IMR-90 (cell line): ENCODE measurements around the gene SIPA1L3. TPM values are rescaled to one million over a fixed set of nuclear protein-coding genes. Genes with fewer than 3 reads are reported as not detected.

ENCODE experiments used
- ATAC-seq: fragments of 200-7000 bp; cut with Tn5 transposase; 2 replicates; pipeline ENCODE4 v1.9.1; 2020; ENCODE audit warnings: low read depth, mild to moderate bottlenecking, moderate library complexity
- BruUV-seq: library from RNA; stranded (reverse); fragments of 400-500 nt; replicated peaks from 2 replicates; lab custom pipeline; 2021; lab: Mats Ljungman, UMichigan
- CTCF ChIA-PET: fragments of 300-600 bp; formaldehyde crosslinking; extraction: SDS; loops from one replicate; lab custom pipeline; 2021; ENCODE audit warnings: antibody characterized with exemption; lab: Yijun Ruan, JAX
- POLR2A ChIA-PET: fragments of 300-600 bp; sonication (Branson Sonifier 250); formaldehyde crosslinking; loops from one replicate; lab custom pipeline; 2022; ENCODE audit warnings: antibody characterized with exemption; ENCODE audit not compliant: unreplicated experiment; lab: Charles Lee
- DNase-seq: peaks from one replicate; pipeline ENCODE4 v3.0.0; 2013
- H2AFZ ChIP-seq: replicated peaks from 2 replicates; pipeline ENCODE3; 2013; ENCODE audit warnings: low read length, mild to moderate bottlenecking; ENCODE audit not compliant: poor library complexity
- H2AK5ac ChIP-seq: 2 replicates; pipeline ENCODE4 v1.6.1; 2013; ENCODE audit warnings: low read depth, low read length, inconsistent platforms
- H2AK9ac ChIP-seq: replicated peaks from 2 replicates; pipeline ENCODE3; 2013; ENCODE audit warnings: mild to moderate bottlenecking, low read depth, low read length, moderate library complexity; ENCODE audit not compliant: poor library complexity
- H2BK120ac ChIP-seq: 2 replicates; pipeline ENCODE4 v1.6.1; 2013; ENCODE audit warnings: low read depth, low read length, inconsistent platforms
- H2BK15ac ChIP-seq: 3 replicates; pipeline ENCODE4 v1.6.1; 2013; ENCODE audit warnings: low read depth, low read length, inconsistent platforms
- H2BK20ac ChIP-seq: 2 replicates; pipeline ENCODE4 v1.6.1; 2013; ENCODE audit warnings: low read depth, mild to moderate bottlenecking, inconsistent platforms, low read length, moderate library complexity
- H2BK5ac ChIP-seq: 2 replicates; pipeline ENCODE4 v1.6.1; 2013; ENCODE audit warnings: mild to moderate bottlenecking, low read depth, low read length, inconsistent platforms; ENCODE audit not compliant: poor library complexity, severe bottlenecking
- H3K14ac ChIP-seq: replicated peaks from 2 replicates; pipeline ENCODE4 v1.6.1; 2013; ENCODE audit warnings: low read depth, low read length, inconsistent platforms
- H3K18ac ChIP-seq: 2 replicates; pipeline ENCODE4 v1.6.1; 2013; ENCODE audit warnings: low read depth, low read length, control low read depth
- H3K23ac ChIP-seq: 2 replicates; pipeline ENCODE4 v1.6.1; 2013; ENCODE audit warnings: low read depth, low read length, inconsistent platforms
- H3K27ac ChIP-seq: 2 replicates; pipeline ENCODE4 v1.5.1; 2013; ENCODE audit warnings: mild to moderate bottlenecking, control low read depth, low read length; ENCODE audit not compliant: insufficient read depth
- H3K27me3 ChIP-seq: 2 replicates; pipeline ENCODE4 v1.6.1; 2013; ENCODE audit warnings: low read length; ENCODE audit not compliant: control insufficient read depth, insufficient read depth
- H3K36me3 ChIP-seq: 2 replicates; pipeline ENCODE4 v1.6.1; 2013; ENCODE audit warnings: low read length, mixed read lengths; ENCODE audit not compliant: control insufficient read depth, insufficient read depth
- H3K4ac ChIP-seq: 2 replicates; pipeline ENCODE4 v1.6.1; 2013; ENCODE audit warnings: low read depth, low read length, inconsistent platforms
- H3K4me1 ChIP-seq: 2 replicates; pipeline ENCODE4 v1.6.1; 2013; ENCODE audit warnings: low read length, mixed read lengths; ENCODE audit not compliant: control insufficient read depth, insufficient read depth
- H3K4me2 ChIP-seq: 2 replicates; pipeline ENCODE4 v1.6.1; 2013; ENCODE audit warnings: low read depth, mild to moderate bottlenecking, control low read depth, low read length, moderate library complexity
- H3K4me3 ChIP-seq: 2 replicates; pipeline ENCODE4 v1.5.1; 2013; ENCODE audit warnings: low read depth, mild to moderate bottlenecking, control low read depth, low read length, moderate library complexity; ENCODE audit not compliant: insufficient read depth
- H3K56ac ChIP-seq: 2 replicates; pipeline ENCODE4 v1.6.1; 2013; ENCODE audit warnings: low read length, inconsistent platforms; ENCODE audit not compliant: insufficient read depth; ENCODE audit errors: extremely low read depth
- H3K79me1 ChIP-seq, 2 experiments: 2 replicates each; pipeline ENCODE4 v1.6.1; 2013; ENCODE audit warnings: low read length in 2 of 2, inconsistent platforms in 1 of 2, low read depth in 1 of 2
- H3K9ac ChIP-seq: 2 replicates; pipeline ENCODE4 v1.6.1; 2013; ENCODE audit warnings: low read depth, low read length, control low read depth
- H3K9me1 ChIP-seq: 2 replicates; pipeline ENCODE4 v1.6.1; 2013; ENCODE audit warnings: low read length, inconsistent platforms; ENCODE audit not compliant: insufficient read depth
- H3K9me3 ChIP-seq: 2 replicates; pipeline ENCODE4 v1.6.1; 2013; ENCODE audit warnings: low read length; ENCODE audit not compliant: control insufficient read depth, insufficient read depth
- H4K20me1 ChIP-seq: 2 replicates; pipeline ENCODE4 v1.6.1; 2013; ENCODE audit warnings: low read length, inconsistent platforms; ENCODE audit not compliant: insufficient read depth
- H4K5ac ChIP-seq: 2 replicates; pipeline ENCODE4 v1.6.1; 2013; ENCODE audit warnings: mild to moderate bottlenecking, low read depth, low read length, control low read depth
- H4K8ac ChIP-seq, 2 experiments: 2 replicates each; pipeline ENCODE4 v1.6.1; 2013; ENCODE audit warnings: low read depth in 2 of 2, low read length in 2 of 2, control low read depth in 1 of 2, inconsistent platforms in 1 of 2
- H4K91ac ChIP-seq: 2 replicates; pipeline ENCODE4 v1.6.1; 2013; ENCODE audit warnings: low read depth, low read length, inconsistent platforms; ENCODE audit not compliant: insufficient read depth
- CHD1 ChIP-seq: IDR thresholded peaks from 2 replicates; pipeline ENCODE4 v1.6.1; 2012; ENCODE audit warnings: low read depth, low read length, improper control_type of control experiment
- CTCF ChIP-seq: conservative IDR thresholded peaks from 2 replicates; pipeline ENCODE4 v1.5.1; 2012; ENCODE audit warnings: mild to moderate bottlenecking, low read depth, low read length, improper control_type of control experiment
- ELK1 ChIP-seq: fragments of 150-350 bp; IDR thresholded peaks from 2 replicates; pipeline ENCODE4 v1.6.1; 2016; ENCODE audit warnings: low read depth, mild to moderate bottlenecking, low read length, moderate library complexity, borderline replicate concordance
- FOS ChIP-seq: fragments of 150-350 bp; IDR thresholded peaks from 2 replicates; pipeline ENCODE4 v1.6.1; 2016; ENCODE audit warnings: low read depth, low read length
- MAFK ChIP-seq: IDR thresholded peaks from 2 replicates; pipeline ENCODE4 v1.6.1; 2012; ENCODE audit warnings: low read depth, low read length, improper control_type of control experiment
- MAZ ChIP-seq: IDR thresholded peaks from 2 replicates; pipeline ENCODE4 v1.6.1; 2012; ENCODE audit warnings: low read depth, mild to moderate bottlenecking, low read length, improper control_type of control experiment, moderate library complexity, borderline replicate concordance
- MXI1 ChIP-seq: IDR thresholded peaks from 2 replicates; pipeline ENCODE4 v1.6.1; 2012; ENCODE audit warnings: low read depth, mild to moderate bottlenecking, low read length, moderate library complexity, borderline replicate concordance
- NFE2L2 ChIP-seq: fragments of 150-350 bp; IDR thresholded peaks from 2 replicates; pipeline ENCODE4 v1.6.1; 2016; ENCODE audit warnings: low read depth, mild to moderate bottlenecking, low read length
- POLR2A ChIP-seq: IDR thresholded peaks from 2 replicates; pipeline ENCODE4 v1.6.1; 2012; ENCODE audit warnings: mild to moderate bottlenecking, low read depth, low read length
- RAD21 ChIP-seq: IDR thresholded peaks from 2 replicates; pipeline ENCODE4 v1.6.1; 2012; ENCODE audit warnings: low read length, improper control_type of control experiment
- RFX5 ChIP-seq: IDR thresholded peaks from 2 replicates; pipeline ENCODE4 v1.8.0; 2012; ENCODE audit warnings: low read depth, mild to moderate bottlenecking, low read length, moderate library complexity
- SMC3 ChIP-seq: fragments of 150-350 bp; IDR thresholded peaks from 2 replicates; pipeline ENCODE4 v1.6.1; 2016; ENCODE audit warnings: low read depth, mild to moderate bottlenecking, antibody characterized with exemption, low read length, moderate library complexity
- USF2 ChIP-seq: fragments of 150-350 bp; IDR thresholded peaks from 2 replicates; pipeline ENCODE4 v1.6.1; 2017; ENCODE audit warnings: mild to moderate bottlenecking, antibody characterized with exemption, low read length, low read depth
- WGBS, 2 experiments: methylation state at CpG; one replicate each; pipeline versions ENCODE4 v1.1.5 to v1.1.7; 2013; ENCODE audit warnings: missing lambda C conversion rate in 2 of 2; ENCODE audit not compliant: insufficient read length in 1 of 2; ENCODE audit errors: extremely low coverage in 2 of 2; 5-methylcytosine and 5-hydroxymethylcytosine counted together
- dilution Hi-C: fragments of 300-500 bp; cut with HindIII; formaldehyde crosslinking; loops from one replicate; pipeline ENCODE4 v1.14.3; 2018; ENCODE audit warnings: low sequenced_read_pairs; ENCODE audit not compliant: unreplicated experiment
- in situ Hi-C: fragments of 300-500 bp; cut with MboI; formaldehyde crosslinking; loops from 3 replicates; pipeline ENCODE4 v1.14.3; 2019; ENCODE audit warnings: low sequenced_read_pairs, inconsistent platforms, mixed read lengths
- intact Hi-C: fragments of 100-400 bp; cut with micrococcal nuclease; formaldehyde crosslinking; loops from 2 replicates; pipeline ENCODE4 v1.10.0; 2022
- polyA plus RNA-seq, 3 experiments: library from polyadenylated mRNA; depleted of rRNA; stranded (reverse); fragments of >200 nt; gene quantifications; 2 replicates each; pipeline ENCODE4 v1.2.3, GENCODE V29; 2012; ENCODE audit warnings: low replicate concordance in 1 of 3
- total RNA-seq: library from RNA; depleted of rRNA; stranded (reverse); fragments of >200 nt; gene quantifications from 2 replicates; pipeline ENCODE4 v1.2.3, GENCODE V29; 2012

SIPA1L3 gene
- total and polyA plus RNA-seq, 2 of the 4 experiments (the other 2 are of a cell fraction): 4.1 to 9.4 TPM

- H4K91ac ChIP-seq: no peak overlapping the region
- H2AFZ ChIP-seq: no peak overlapping the region
- H3K4me1 ChIP-seq: 0 out of 2 replicates have a peak, but pooled peaks cover 1% of the 10 kb centered on the region
- H4K20me1 ChIP-seq: peaks cover 5% of the 10 kb centered on the region
- no peak overlapping the region; the same call in 1 of the 2 replicates for H3K14ac ChIP-seq
- ChIA-PET POLR2A (no interaction called here), CTCF (interaction anchor here (0.7 kb wide), 1 partner anchor 10 kb away, joined by 3 read pairs; no protein-coding TSS in a partner anchor)
- H3K56ac ChIP-seq: no peak overlapping the region
- no peak for TF ChIP-seq CTCF
- no peak for TF ChIP-seq MAFK
- TF ChIP-seq USF2: no peak
- TF ChIP-seq MAZ: no peak
- no peak for TF ChIP-seq POLR2A
- TF ChIP-seq MXI1: no peak
- no peak for TF ChIP-seq CHD1
- TF ChIP-seq SMC3: no peak
- TF ChIP-seq ELK1: no peak
- no peak for TF ChIP-seq NFE2L2
- no peak for TF ChIP-seq RAD21
- no peak for TF ChIP-seq RFX5
- TF ChIP-seq FOS: no peak
- no peak for DNase-seq
- dilution Hi-C loops (no loop called here), intact Hi-C loops (no loop called here), in situ Hi-C loops (no loop called here)
- H3K9ac ChIP-seq: no peak overlapping the region
- no peaks in the 10 kb centered on the region for H3K9me3 ChIP-seq
- H2AK5ac ChIP-seq: no peak overlapping the region
- H3K36me3 ChIP-seq: peaks cover 3% of the 10 kb centered on the region; the same call in 1 of the 2 replicates
- no peaks in the 10 kb centered on the region for H3K27me3 ChIP-seq
- H2BK120ac ChIP-seq: no peak overlapping the region
- H3K9me1 ChIP-seq: peaks cover 5% of the 10 kb centered on the region
- no peak overlapping the region for H3K4ac ChIP-seq
- no peak overlapping the region for H2BK15ac ChIP-seq
- H2AK9ac ChIP-seq: no peak overlapping the region
- H2BK5ac ChIP-seq: no peak overlapping the region
- H3K79me1 ChIP-seq: peaks cover 51 to 83% of the 10 kb centered on the region in 2 experiments
- H4K8ac ChIP-seq: peak overlapping the region in 1 of 2 experiments; percentile 42; a peak in 1 of 4 replicates
- ATAC-seq: no peak
- no TSS peak for BruUV-seq
- H3K23ac ChIP-seq: no peak overlapping the region
- H4K5ac ChIP-seq: no peak overlapping the region; the same call in 1 of the 2 replicates
- no peak overlapping the region for H3K18ac ChIP-seq
- WGBS, 2 experiments: 82% methylated on average over 3 of the region's 5 CpGs; no CpG with 5 or more reads in 1 of the 2 experiments
- H3K4me3 ChIP-seq: no peak overlapping the region
- H2BK20ac ChIP-seq: no peak overlapping the region
- no peak overlapping the region for H3K4me2 ChIP-seq
- no peak overlapping the region for H3K27ac ChIP-seq
Measured at GRCh38 chr19:37943480-37943879, 36.5 kb downstream of the SIPA1L3 start.
